Mucosa of stomach (tissue), 1 donor: ENCODE measurements around the gene GADL1.

Source experiments
- H3K27me3 ChIP-seq: one replicate; pipeline ENCODE4 v1.7.0; 2013; ENCODE audit warnings: mild to moderate bottlenecking, low read length; ENCODE audit not compliant: control insufficient read depth, insufficient read depth
- H3K36me3 ChIP-seq: one replicate; pipeline ENCODE4 v1.7.0; 2013; ENCODE audit warnings: low read length; ENCODE audit not compliant: control insufficient read depth, insufficient read depth
- H3K4me1 ChIP-seq: one replicate; pipeline ENCODE4 v1.7.0; 2013; ENCODE audit warnings: mild to moderate bottlenecking, low read length; ENCODE audit not compliant: control insufficient read depth, insufficient read depth
- H3K4me3 ChIP-seq: one replicate; pipeline ENCODE4 v1.7.0; 2013; ENCODE audit warnings: low read length
- H3K9ac ChIP-seq: one replicate; pipeline ENCODE4 v1.7.0; 2013; ENCODE audit warnings: mild to moderate bottlenecking, low read length, moderate library complexity
- H3K9me3 ChIP-seq: one replicate; pipeline ENCODE4 v1.7.0; 2013; ENCODE audit warnings: mild to moderate bottlenecking, low read length, moderate library complexity; ENCODE audit not compliant: control insufficient read depth
- donor health status: Pancreatic carcinoma.

GADL1 gene

DNA sequence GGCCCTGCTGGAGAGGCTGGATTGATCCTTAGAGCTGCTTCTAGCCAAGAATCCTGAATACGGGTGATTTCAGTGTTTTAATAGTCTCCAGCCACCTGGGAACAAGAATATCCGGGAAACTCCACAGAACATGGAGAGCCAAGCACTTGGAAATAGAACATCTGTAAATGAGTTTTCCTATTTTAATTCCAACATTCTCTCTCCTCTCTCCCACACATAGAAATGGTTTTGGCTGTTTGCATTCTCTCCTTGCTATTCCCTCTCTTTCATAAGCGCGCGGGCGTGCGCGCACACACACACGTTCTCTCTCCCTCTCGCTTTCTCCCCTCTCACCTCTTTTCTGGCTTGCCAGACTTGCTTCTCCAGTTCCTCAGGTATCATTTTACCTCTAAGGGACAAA is 50.6 kb downstream of the GADL1 start:
- no peak overlapping the region for H3K9ac ChIP-seq
- H3K9me3 ChIP-seq, result no peaks in the 10 kb centered on the region
- H3K4me3 ChIP-seq, result no peak overlapping the region
- no peaks in the 10 kb centered on the region for H3K36me3 ChIP-seq
- no peaks in the 10 kb centered on the region for H3K4me1 ChIP-seq
- H3K27me3 ChIP-seq, result no peaks in the 10 kb centered on the region

DNA sequence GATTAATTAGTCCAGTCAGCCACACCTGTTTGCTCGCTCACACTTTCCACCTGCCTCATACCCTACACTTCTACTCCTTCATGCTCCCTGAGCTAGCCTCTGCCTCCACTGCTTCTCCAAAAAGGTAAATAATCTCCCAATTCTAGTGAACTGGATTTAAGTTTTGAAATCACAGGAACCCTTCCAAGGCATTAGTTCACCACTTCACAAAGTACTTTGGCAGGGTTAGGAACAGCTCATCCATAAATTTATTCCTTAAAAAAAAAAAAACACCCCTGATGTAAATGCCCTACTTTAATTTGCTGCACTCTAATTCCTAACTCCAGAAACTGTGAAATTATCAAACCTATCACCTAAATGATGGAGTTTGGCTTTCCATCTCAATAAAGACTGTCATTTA is 58.3 kb downstream of the GADL1 start:
- Histone ChIP-seq H3K4me1 (no peaks in the 10 kb centered on the region), H3K27me3 (no peaks in the 10 kb centered on the region), H3K4me3 (no peak overlapping the region), H3K36me3 (no peaks in the 10 kb centered on the region), H3K9me3 (no peaks in the 10 kb centered on the region), H3K9ac (no peak overlapping the region)

DNA sequence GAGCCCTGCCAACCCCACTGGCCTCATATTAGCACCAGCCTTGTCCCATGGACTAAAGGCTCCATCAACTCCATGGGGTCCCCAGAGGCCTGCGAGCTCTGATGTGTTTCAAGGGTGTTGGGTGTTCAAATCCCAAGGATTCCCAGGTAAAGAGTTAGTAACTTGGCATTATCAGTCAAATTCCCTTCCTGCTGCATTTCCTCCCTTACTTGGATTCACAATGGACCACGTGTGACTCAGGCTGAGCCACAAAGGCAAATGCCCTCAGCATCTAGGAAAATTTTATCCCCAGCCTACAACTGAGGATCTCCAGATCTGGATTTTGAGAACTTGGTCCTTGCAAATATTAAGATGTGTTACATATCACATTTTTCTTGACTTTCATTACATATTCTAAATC is 58.8 kb downstream of the GADL1 start:
- no peaks in the 10 kb centered on the region for H3K27me3 ChIP-seq
- no peaks in the 10 kb centered on the region for H3K9me3 ChIP-seq
- no peaks in the 10 kb centered on the region for H3K36me3 ChIP-seq
- no peaks in the 10 kb centered on the region for H3K4me1 ChIP-seq
- H3K4me3 ChIP-seq, result no peak overlapping the region
- no peak overlapping the region for H3K9ac ChIP-seq

- Histone ChIP-seq H3K4me1 (no peaks in the 10 kb centered on the region), H3K27me3 (no peaks in the 10 kb centered on the region), H3K9me3 (no peaks in the 10 kb centered on the region), H3K9ac (no peak overlapping the region), H3K36me3 (no peaks in the 10 kb centered on the region), H3K4me3 (no peak overlapping the region)
Observed at GRCh38 chr3:30832961-30833575, 61.4 kb downstream of the GADL1 start.

GRCh38 chr3:30827080-30827479 is 67.4 kb downstream of the GADL1 start:
- Histone ChIP-seq H3K9me3 (no peaks in the 10 kb centered on the region), H3K36me3 (no peaks in the 10 kb centered on the region), H3K4me3 (no peak overlapping the region), H3K4me1 (no peaks in the 10 kb centered on the region), H3K27me3 (no peaks in the 10 kb centered on the region), H3K9ac (no peak overlapping the region)

GRCh38 chr3:30826531-30826942 is 67.9 kb downstream of the GADL1 start:
- Histone ChIP-seq H3K9me3 (no peaks in the 10 kb centered on the region), H3K9ac (no peak overlapping the region), H3K4me1 (no peaks in the 10 kb centered on the region), H3K27me3 (no peaks in the 10 kb centered on the region), H3K4me3 (no peak overlapping the region), H3K36me3 (no peaks in the 10 kb centered on the region)

- H3K27me3 ChIP-seq, result no peaks in the 10 kb centered on the region
- H3K4me1 ChIP-seq, result no peaks in the 10 kb centered on the region
- H3K9ac ChIP-seq, result no peak overlapping the region
- H3K36me3 ChIP-seq, result no peaks in the 10 kb centered on the region
- H3K4me3 ChIP-seq, result no peak overlapping the region
- H3K9me3 ChIP-seq, result no peaks in the 10 kb centered on the region
Observed at GRCh38 chr3:30819067-30819798, 75.2 kb downstream of the GADL1 start.

DNA sequence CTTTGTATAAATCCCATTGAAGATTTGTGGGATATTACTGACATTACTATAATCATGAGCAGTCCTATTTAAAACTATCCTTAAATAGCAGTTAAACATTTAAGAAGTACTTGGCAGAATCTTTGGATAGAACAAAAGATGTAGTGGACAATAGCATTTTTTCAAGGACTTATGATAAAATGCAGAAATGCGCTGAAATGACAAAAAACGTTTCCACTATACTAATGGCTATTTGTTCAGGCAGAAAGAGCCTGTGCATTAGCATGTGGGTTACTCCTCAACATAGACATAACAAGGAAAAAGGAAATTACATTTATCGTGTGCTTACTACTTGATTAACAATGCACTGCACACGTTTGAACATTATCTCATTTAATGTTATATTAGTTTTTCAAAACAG is 80.7 kb downstream of the GADL1 start:
- H3K4me1 ChIP-seq, result no peaks in the 10 kb centered on the region
- H3K9me3 ChIP-seq, result no peaks in the 10 kb centered on the region
- H3K4me3 ChIP-seq, result no peak overlapping the region
- no peaks in the 10 kb centered on the region for H3K36me3 ChIP-seq
- H3K9ac ChIP-seq, result no peak overlapping the region
- no peaks in the 10 kb centered on the region for H3K27me3 ChIP-seq

GRCh38 chr3:30811151-30811795 is 83.2 kb downstream of the GADL1 start:
- H3K4me1 ChIP-seq, result no peaks in the 10 kb centered on the region
- H3K36me3 ChIP-seq, result no peaks in the 10 kb centered on the region
- no peak overlapping the region for H3K9ac ChIP-seq
- no peak overlapping the region for H3K4me3 ChIP-seq
- no peaks in the 10 kb centered on the region for H3K27me3 ChIP-seq
- H3K9me3 ChIP-seq, result no peaks in the 10 kb centered on the region

- H3K27me3 ChIP-seq, result no peaks in the 10 kb centered on the region
- no peaks in the 10 kb centered on the region for H3K36me3 ChIP-seq
- H3K9me3 ChIP-seq, result no peaks in the 10 kb centered on the region
- H3K9ac ChIP-seq, result no peak overlapping the region
- no peaks in the 10 kb centered on the region for H3K4me1 ChIP-seq
- no peak overlapping the region for H3K4me3 ChIP-seq
Observed at GRCh38 chr3:30810625-30811024, 83.8 kb downstream of the GADL1 start.

DNA sequence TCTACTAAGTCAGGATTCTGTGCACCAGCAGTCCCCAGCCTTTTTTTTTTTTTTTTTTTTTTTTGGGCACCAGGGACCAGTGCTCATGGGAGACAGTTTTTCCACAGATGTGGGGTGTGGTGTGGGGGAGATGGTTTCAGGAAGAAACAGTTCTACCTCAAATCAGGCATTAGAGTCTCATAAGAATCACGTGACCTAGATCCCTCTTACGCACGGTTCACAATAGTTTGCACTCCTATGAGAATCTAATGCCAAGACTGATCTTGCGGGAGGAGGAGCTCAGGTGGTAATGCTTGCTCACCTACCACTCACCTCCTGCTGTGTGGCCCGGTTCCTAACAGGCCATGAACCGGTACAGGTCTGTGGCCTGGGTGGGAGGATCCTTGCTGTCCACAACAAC is 88.8 kb downstream of the GADL1 start:
- no peaks in the 10 kb centered on the region for H3K9me3 ChIP-seq
- no peaks in the 10 kb centered on the region for H3K27me3 ChIP-seq
- no peaks in the 10 kb centered on the region for H3K4me1 ChIP-seq
- no peak overlapping the region for H3K4me3 ChIP-seq
- H3K9ac ChIP-seq, result no peak overlapping the region
- H3K36me3 ChIP-seq, result no peaks in the 10 kb centered on the region

DNA sequence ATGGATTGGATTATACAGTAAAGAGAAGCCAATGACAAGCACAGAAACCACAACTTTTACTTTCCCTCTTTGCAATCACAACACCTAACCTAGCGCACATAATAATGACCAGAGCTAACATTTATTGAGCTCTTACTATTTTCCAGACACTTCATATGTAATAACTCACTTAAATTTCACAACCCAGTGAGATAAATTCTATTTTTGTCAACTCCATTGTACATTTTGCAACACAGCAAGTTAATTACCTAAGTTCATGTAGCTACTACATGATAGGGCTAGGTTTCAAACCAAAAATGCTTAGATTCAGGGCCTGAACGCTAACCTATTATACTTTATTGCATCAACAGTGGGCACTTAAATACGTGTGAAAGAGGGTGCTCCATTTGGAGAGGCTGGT is 89.5 kb downstream of the GADL1 start:
- no peak overlapping the region for H3K4me3 ChIP-seq
- no peaks in the 10 kb centered on the region for H3K27me3 ChIP-seq

More for the DNA sequence above, 89.5 kb downstream of the GADL1 start:
- no peaks in the 10 kb centered on the region for H3K4me1 ChIP-seq
- no peak overlapping the region for H3K9ac ChIP-seq
- no peaks in the 10 kb centered on the region for H3K36me3 ChIP-seq
- H3K9me3 ChIP-seq, result no peaks in the 10 kb centered on the region
